ENCODE measurements around the gene USH2A.

The USH2A gene

DNA sequence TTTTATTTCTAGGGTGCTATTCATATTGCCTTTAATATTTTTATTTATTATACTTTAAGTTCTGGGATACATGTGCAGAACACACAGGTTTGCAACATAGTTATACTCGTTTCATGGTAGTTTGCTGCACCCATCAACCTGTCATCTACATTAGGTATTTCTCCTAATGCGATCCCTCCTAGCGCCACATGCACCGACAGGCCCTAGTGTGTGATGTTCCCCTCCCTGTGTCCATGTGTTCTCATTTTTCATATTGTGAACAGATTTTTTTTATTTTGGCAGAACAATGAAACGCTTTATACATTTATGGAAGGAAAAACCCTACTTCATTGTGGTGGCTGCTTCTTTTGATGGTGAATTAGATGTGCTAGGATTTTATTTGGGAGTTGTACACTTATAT lies 14.4 kb upstream of the USH2A start:
- H3K4me1 Mint-ChIP-seq: peaks cover 5% of the 10 kb centered on the region
- no peak for DNase-seq (ENCODE audit: low spot score in 2 of 2)
- no peaks in the 10 kb centered on the region for H3K9me3 Mint-ChIP-seq
- ATAC-seq (ENCODE audit: low read depth): no peak
- no peak overlapping the region for H3K4me3 Mint-ChIP-seq
- no peaks in the 10 kb centered on the region for H3K27me3 Mint-ChIP-seq
- H3K27ac Mint-ChIP-seq: no peak overlapping the region
- H3K36me3 Mint-ChIP-seq: no peaks in the 10 kb centered on the region

- ATAC-seq (ENCODE audit: low read depth): no peak
- H3K27me3 Mint-ChIP-seq: no peaks in the 10 kb centered on the region
- H3K4me1 Mint-ChIP-seq: peaks cover 5% of the 10 kb centered on the region
- DNase-seq (ENCODE audit: low spot score in 2 of 2): no peak
- H3K4me3 Mint-ChIP-seq: no peak overlapping the region
- no peaks in the 10 kb centered on the region for H3K36me3 Mint-ChIP-seq
- H3K9me3 Mint-ChIP-seq: no peaks in the 10 kb centered on the region
- no peak overlapping the region for H3K27ac Mint-ChIP-seq
Observed at GRCh38 chr1:216434232-216434631, 11.0 kb upstream of the USH2A start.

DNA sequence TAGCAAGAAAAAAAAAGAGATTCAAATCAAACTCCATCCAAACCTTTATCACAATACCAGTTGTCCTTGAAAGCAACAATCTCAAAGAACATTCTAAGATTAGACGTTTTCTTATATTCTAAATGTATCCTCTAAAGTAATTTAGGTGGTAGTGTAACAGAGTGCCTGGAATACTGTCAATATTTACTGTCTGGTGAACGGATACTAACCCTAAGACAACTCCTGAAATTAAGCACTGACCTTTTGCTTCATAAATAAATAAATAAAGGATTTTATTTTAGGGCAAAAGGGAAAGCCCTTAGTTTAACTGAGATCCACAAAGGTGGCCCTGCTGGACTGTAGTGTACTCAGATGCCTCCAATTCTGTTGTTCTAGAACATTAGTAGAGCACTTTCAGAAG lies 9.9 kb upstream of the USH2A start:
- H3K9me3 Mint-ChIP-seq: no peaks in the 10 kb centered on the region
- no peaks in the 10 kb centered on the region for H3K27me3 Mint-ChIP-seq
- peaks cover 5% of the 10 kb centered on the region for H3K4me1 Mint-ChIP-seq
- no peak overlapping the region for H3K27ac Mint-ChIP-seq
- no peak overlapping the region for H3K4me3 Mint-ChIP-seq
- DNase-seq (ENCODE audit: low spot score in 2 of 2): no peak
- H3K36me3 Mint-ChIP-seq: no peaks in the 10 kb centered on the region
- no peak for ATAC-seq (ENCODE audit: low read depth)

- DNase-seq (ENCODE audit: low spot score in 2 of 2) (no peak), ATAC-seq (ENCODE audit: low read depth) (no peak)
- Mint-ChIP-seq H3K4me3 (no peak overlapping the region), H3K36me3 (no peaks in the 10 kb centered on the region), H3K4me1 (peaks cover 5% of the 10 kb centered on the region), H3K27me3 (no peaks in the 10 kb centered on the region), H3K27ac (no peak overlapping the region), H3K9me3 (no peaks in the 10 kb centered on the region)
Observed at GRCh38 chr1:216430744-216431143, 7.5 kb upstream of the USH2A start.

DNA sequence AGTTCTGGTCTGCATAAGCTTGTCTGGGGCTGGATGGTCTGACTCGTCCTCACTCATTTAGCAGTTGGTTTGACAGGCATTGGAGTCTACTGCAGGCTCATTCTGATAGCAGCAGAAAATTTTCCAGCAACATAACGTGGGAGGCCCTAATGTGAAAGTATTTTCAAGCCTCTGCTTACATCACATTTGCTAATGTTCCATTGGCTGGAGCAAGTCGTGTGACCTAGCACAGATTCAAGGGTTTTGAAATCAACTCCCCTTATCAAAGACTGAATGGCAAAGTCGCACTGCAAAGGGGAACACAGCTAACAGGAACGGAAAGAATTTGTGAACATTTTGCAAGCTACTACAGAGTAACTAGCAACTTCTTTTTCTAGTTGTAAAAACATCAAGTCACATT lies 2.3 kb upstream of the USH2A start:
- H3K4me1 Mint-ChIP-seq: no peaks in the 10 kb centered on the region
- H3K9me3 Mint-ChIP-seq: no peaks in the 10 kb centered on the region
- H3K27ac Mint-ChIP-seq: no peak overlapping the region
- DNase-seq (ENCODE audit: low spot score in 2 of 2) (no peak), ATAC-seq (ENCODE audit: low read depth) (no peak)
- no peaks in the 10 kb centered on the region for H3K36me3 Mint-ChIP-seq
- no peaks in the 10 kb centered on the region for H3K27me3 Mint-ChIP-seq
- no peak overlapping the region for H3K4me3 Mint-ChIP-seq

GRCh38 chr1:216420746-216421145 lies 2.5 kb downstream of the USH2A start:
- ATAC-seq (ENCODE audit: low read depth) (no peak), DNase-seq (ENCODE audit: low spot score in 2 of 2) (no peak)
- H3K36me3 Mint-ChIP-seq: no peaks in the 10 kb centered on the region
- H3K27ac Mint-ChIP-seq: no peak overlapping the region
- no peaks in the 10 kb centered on the region for H3K27me3 Mint-ChIP-seq
- no peaks in the 10 kb centered on the region for H3K9me3 Mint-ChIP-seq
- no peak overlapping the region for H3K4me3 Mint-ChIP-seq
- H3K4me1 Mint-ChIP-seq: no peaks in the 10 kb centered on the region

DNA sequence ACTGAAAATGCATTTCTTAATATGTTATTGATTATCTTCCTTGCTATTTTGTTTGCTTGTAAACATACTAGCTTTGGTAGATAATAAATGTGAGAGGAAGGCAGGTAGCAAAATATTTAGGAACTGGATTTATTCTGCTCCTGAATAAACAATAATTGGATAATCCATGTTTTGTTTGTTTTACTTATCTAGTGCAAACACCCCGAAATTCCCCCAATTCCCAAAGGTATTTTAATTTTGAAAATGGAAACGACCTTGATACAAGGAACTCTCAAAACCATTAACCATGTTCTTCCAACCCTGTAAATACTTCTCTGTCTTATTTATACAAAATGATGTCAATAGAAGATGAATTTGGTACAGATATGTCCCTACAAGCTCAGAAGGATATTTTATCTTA lies 3.0 kb downstream of the USH2A start:
- no peak overlapping the region for H3K27ac Mint-ChIP-seq
- no peaks in the 10 kb centered on the region for H3K9me3 Mint-ChIP-seq
- ATAC-seq (ENCODE audit: low read depth): no peak
- DNase-seq (ENCODE audit: low spot score in 2 of 2): no peak
- no peak overlapping the region for H3K4me3 Mint-ChIP-seq
- H3K36me3 Mint-ChIP-seq: no peaks in the 10 kb centered on the region
- no peaks in the 10 kb centered on the region for H3K27me3 Mint-ChIP-seq
- H3K4me1 Mint-ChIP-seq: no peaks in the 10 kb centered on the region

- H3K4me1 Mint-ChIP-seq: no peaks in the 10 kb centered on the region
- DNase-seq (ENCODE audit: low spot score in 2 of 2) (no peak), ATAC-seq (ENCODE audit: low read depth) (no peak)
- H3K27me3 Mint-ChIP-seq: peaks cover 1% of the 10 kb centered on the region
- H3K4me3 Mint-ChIP-seq: no peak overlapping the region
- H3K36me3 Mint-ChIP-seq: no peaks in the 10 kb centered on the region
- H3K27ac Mint-ChIP-seq: no peak overlapping the region
- H3K9me3 Mint-ChIP-seq: no peaks in the 10 kb centered on the region
Observed at GRCh38 chr1:216416488-216416887, 6.8 kb downstream of the USH2A start.

GRCh38 chr1:216410026-216410425 lies 13.2 kb downstream of the USH2A start:
- H3K4me3 Mint-ChIP-seq: no peak overlapping the region

DNA sequence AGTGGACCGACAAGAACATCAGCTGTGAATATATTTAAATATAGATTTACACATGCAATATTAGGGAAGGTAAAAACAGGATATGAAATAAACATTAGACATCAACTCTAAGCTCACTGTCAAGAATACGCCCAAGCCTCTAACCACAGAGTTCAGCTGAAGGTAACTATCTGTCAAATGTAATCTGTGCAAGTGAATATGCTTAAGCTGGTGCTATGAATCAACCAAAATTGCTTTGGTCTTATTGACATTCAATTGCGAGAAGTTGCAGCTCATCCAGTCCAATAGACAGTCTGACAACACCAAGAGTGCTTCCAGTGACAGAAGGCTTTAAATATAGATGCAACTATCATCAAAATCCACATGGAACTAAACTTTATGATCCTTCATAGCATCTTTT lies 32.3 kb downstream of the USH2A start:
- no peak overlapping the region for H3K4me3 Mint-ChIP-seq
- H3K27me3 Mint-ChIP-seq: peaks cover 1% of the 10 kb centered on the region
- no peak overlapping the region for H3K27ac Mint-ChIP-seq
- peak; percentile 67 for ATAC-seq (ENCODE audit: low read depth)
- H3K9me3 Mint-ChIP-seq: peaks cover 1% of the 10 kb centered on the region
- no peaks in the 10 kb centered on the region for H3K36me3 Mint-ChIP-seq
- no peak for DNase-seq (ENCODE audit: low spot score in 2 of 2)
- H3K4me1 Mint-ChIP-seq: no peaks in the 10 kb centered on the region

More at GRCh38 chr1:216410026-216410425, 13.2 kb downstream of the USH2A start:
- Mint-ChIP-seq H3K36me3 (no peaks in the 10 kb centered on the region), H3K27me3 (peaks cover 1% of the 10 kb centered on the region), H3K4me1 (no peaks in the 10 kb centered on the region), H3K27ac (no peak overlapping the region), H3K9me3 (peaks cover 2% of the 10 kb centered on the region)
- ATAC-seq (ENCODE audit: low read depth) (no peak), DNase-seq (ENCODE audit: low spot score in 2 of 2) (no peak)

GRCh38 chr1:216389774-216390173 lies 33.5 kb downstream of the USH2A start:
- H3K9me3 Mint-ChIP-seq: peaks cover 1% of the 10 kb centered on the region
- peaks cover 1% of the 10 kb centered on the region for H3K27me3 Mint-ChIP-seq
- H3K36me3 Mint-ChIP-seq: no peaks in the 10 kb centered on the region
- H3K4me1 Mint-ChIP-seq: peaks cover 4% of the 10 kb centered on the region
- DNase-seq (ENCODE audit: low spot score in 2 of 2) (no peak), ATAC-seq (ENCODE audit: low read depth) (no peak)
- no peak overlapping the region for H3K4me3 Mint-ChIP-seq
- H3K27ac Mint-ChIP-seq: no peak overlapping the region

DNA sequence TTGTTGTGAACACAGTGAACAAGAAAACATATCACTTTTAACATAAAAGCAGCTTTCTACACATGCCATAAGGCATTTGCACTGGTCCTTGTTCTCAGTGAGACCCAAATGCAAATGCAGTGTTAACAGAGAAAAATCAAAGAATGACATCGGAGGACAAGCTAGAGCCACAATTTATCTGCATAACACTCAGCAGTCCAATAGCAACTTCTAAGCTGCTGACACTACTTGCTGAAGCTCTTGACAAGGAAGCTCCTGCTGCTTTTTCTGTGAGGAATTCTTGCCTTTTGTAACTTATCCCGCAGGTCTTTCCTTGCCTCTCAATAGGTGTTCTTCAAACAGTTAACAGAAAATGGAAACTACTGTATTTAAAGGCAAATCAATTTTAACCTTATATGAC lies 34.7 kb downstream of the USH2A start:
- Mint-ChIP-seq H3K4me1 (peaks cover 4% of the 10 kb centered on the region), H3K4me3 (no peak overlapping the region), H3K27ac (no peak overlapping the region), H3K27me3 (peaks cover 1% of the 10 kb centered on the region), H3K9me3 (no peaks in the 10 kb centered on the region), H3K36me3 (no peaks in the 10 kb centered on the region)
- ATAC-seq (ENCODE audit: low read depth): no peak
- DNase-seq (ENCODE audit: low spot score in 2 of 2): no peak

DNA sequence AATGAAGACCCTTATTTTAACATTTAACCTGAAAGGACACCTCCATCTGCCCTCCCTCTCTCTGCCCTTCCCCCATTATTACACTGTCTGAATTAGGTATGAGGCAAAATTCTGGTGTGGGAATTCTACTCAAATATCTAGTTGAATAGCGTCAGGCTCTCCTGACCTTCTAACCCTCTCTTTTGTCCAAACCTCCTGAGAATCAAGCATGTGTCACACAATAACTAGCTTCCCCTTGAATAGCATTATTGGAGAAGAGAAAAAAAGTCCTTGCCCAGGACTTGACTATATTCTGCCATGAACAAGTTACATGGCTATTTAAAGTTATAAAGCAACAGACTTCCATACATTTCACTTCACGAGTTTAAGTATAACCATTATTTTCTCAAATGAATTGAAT lies 35.5 kb downstream of the USH2A start:
- no peaks in the 10 kb centered on the region for H3K36me3 Mint-ChIP-seq
- DNase-seq (ENCODE audit: low spot score in 2 of 2) (no peak), ATAC-seq (ENCODE audit: low read depth) (no peak)
- H3K9me3 Mint-ChIP-seq: no peaks in the 10 kb centered on the region
- H3K4me1 Mint-ChIP-seq: peaks cover 4% of the 10 kb centered on the region
- H3K27me3 Mint-ChIP-seq: peaks cover 1% of the 10 kb centered on the region
- no peak overlapping the region for H3K4me3 Mint-ChIP-seq
- no peak overlapping the region for H3K27ac Mint-ChIP-seq

GRCh38 chr1:216379441-216379840 lies 43.8 kb downstream of the USH2A start:
- H3K36me3 Mint-ChIP-seq: no peaks in the 10 kb centered on the region

DNA sequence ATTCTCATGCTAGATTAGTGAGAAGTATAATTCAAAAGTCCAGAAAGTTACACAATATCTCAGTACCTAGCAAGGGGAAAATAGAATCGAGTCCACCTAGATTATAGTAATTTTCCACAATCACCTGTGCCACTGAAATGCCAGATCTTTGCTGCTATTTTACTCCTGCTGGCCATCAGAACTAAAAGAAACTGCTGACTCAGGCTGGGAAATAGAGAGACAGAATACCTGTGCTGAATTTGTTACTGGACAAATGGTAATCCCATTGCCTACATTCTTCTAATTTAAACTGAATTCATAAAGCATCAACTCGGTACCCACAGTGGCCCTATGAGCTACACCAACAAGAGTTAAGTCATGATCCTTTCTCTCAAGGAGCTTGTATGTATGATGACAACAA lies 55.0 kb downstream of the USH2A start:
- Mint-ChIP-seq H3K4me1 (no peaks in the 10 kb centered on the region), H3K27me3 (no peaks in the 10 kb centered on the region), H3K27ac (no peak overlapping the region), H3K36me3 (no peaks in the 10 kb centered on the region), H3K4me3 (no peak overlapping the region), H3K9me3 (no peaks in the 10 kb centered on the region)
- ATAC-seq (ENCODE audit: low read depth): no peak
- DNase-seq (ENCODE audit: low spot score in 2 of 2): no peak

More at GRCh38 chr1:216379441-216379840, 43.8 kb downstream of the USH2A start:
- Mint-ChIP-seq H3K27me3 (no peaks in the 10 kb centered on the region), H3K27ac (no peak overlapping the region), H3K4me1 (no peaks in the 10 kb centered on the region), H3K9me3 (no peaks in the 10 kb centered on the region), H3K4me3 (no peak overlapping the region)
- ATAC-seq (ENCODE audit: low read depth) (no peak), DNase-seq (ENCODE audit: low spot score in 2 of 2) (no peak)

DNA sequence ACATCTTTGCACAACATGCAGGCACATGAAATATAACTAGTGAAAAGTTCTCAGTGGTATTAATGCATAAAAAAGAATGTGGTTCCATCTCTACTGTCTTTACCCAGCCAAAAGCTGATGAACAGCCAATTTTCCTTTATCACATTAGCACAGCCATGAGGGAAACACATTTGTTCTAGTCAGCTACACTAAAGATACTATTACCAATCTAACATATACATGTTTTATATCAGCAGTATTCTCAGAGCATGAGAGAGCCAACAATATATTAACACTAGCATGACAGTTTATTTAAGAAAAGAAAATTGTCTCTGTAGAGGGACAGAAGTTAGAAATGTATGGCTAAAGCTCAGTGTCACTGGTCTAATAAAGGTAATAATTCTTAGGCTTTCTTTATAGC lies 56.3 kb downstream of the USH2A start:
- ATAC-seq (ENCODE audit: low read depth) (no peak), DNase-seq (ENCODE audit: low spot score in 2 of 2) (no peak)
- no peaks in the 10 kb centered on the region for H3K27me3 Mint-ChIP-seq
- H3K36me3 Mint-ChIP-seq: no peaks in the 10 kb centered on the region
- no peak overlapping the region for H3K4me3 Mint-ChIP-seq
- no peaks in the 10 kb centered on the region for H3K9me3 Mint-ChIP-seq
- no peak overlapping the region for H3K27ac Mint-ChIP-seq
- H3K4me1 Mint-ChIP-seq: no peaks in the 10 kb centered on the region
